ENCODE measurements around the gene MTMR2. TPM values are rescaled to one million over a fixed set of nuclear protein-coding genes. Genes with fewer than 3 reads are reported as not detected.

Gene MTMR2
- total and polyA plus RNA-seq, 4 donors, result 24.8 to 40.6 (median 32.3) TPM

GRCh38 chr11:95922536-95923438 lies 1.1 kb downstream of the MTMR2 start:
- H3K4me3 ChIP-seq (ENCODE audit: low read length in 2 of 2), result peak overlapping the region; percentile 92 to 94
- no peaks in the 10 kb centered on the region for H3K36me3 ChIP-seq (ENCODE audit: control insufficient read depth in 1 of 2, insufficient read depth in 2 of 2, low read length in 1 of 2)
- H3K27ac ChIP-seq (ENCODE audit: low read depth in 1 of 2, low read length in 2 of 2), result peak overlapping the region; percentile 94 to 99
- ATAC-seq (ENCODE audit: low FRiP score) (no peak), DNase-seq (no peak)
- peaks cover 4 to 5% of the 10 kb centered on the region in 2 donors for H3K4me1 ChIP-seq (ENCODE audit: control insufficient read depth in 1 of 2, insufficient read depth in 2 of 2, low read length in 2 of 2)
- H3K27me3 ChIP-seq (ENCODE audit: control insufficient read depth in 1 of 2, insufficient read depth in 2 of 2, low read length in 1 of 2), result no peaks in the 10 kb centered on the region
- intact Hi-C loops (cut with DNase I), result loop anchor here in 1 of 2 donors (5.0 kb wide), 1 partner anchor 125 kb away; no protein-coding TSS in a partner anchor
- 15 to 17% methylated on average over 9 of the region's 9 CpGs for WGBS, 2 donors
- H3K9me3 ChIP-seq (ENCODE audit: control insufficient read depth, low read length), result no peaks in the 10 kb centered on the region

DNA sequence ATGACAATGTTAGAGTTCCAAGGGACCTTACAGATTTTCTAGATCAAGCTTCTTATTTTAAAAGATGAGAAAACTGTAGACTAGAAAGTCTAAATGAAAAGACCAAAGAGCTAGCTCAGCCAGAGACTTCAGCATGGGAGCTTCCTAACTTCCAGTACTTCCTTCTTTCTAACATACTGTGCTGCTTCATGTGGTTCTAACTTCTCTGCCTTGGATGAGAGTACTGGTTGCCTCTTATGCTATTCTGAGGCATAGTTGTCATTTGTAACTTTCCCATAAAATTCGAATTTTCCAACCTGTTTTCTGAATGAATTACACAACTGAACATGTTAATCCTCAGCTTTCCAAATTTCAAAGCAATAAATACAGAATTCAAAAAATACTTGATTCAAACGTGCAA lies 1.8 kb downstream of the MTMR2 start:
- intact Hi-C loops (cut with DNase I), result loop anchor here in 1 of 2 donors (5.0 kb wide), 1 partner anchor 125 kb away; no protein-coding TSS in a partner anchor
- H3K4me1 ChIP-seq (ENCODE audit: control insufficient read depth in 1 of 2, insufficient read depth in 2 of 2, low read length in 2 of 2), result peaks cover 4 to 5% of the 10 kb centered on the region in 2 donors

GRCh38 chr11:95920460-95921105 lies 3.3 kb downstream of the MTMR2 start:
- H3K27ac ChIP-seq (ENCODE audit: low read depth in 1 of 2, low read length in 2 of 2), result no peak overlapping the region
- H3K4me3 ChIP-seq (ENCODE audit: low read length in 2 of 2), result no peak overlapping the region
- intact Hi-C loops (cut with DNase I), result loop anchor here in 1 of 2 donors (5.0 kb wide), 1 partner anchor 127 kb away; no protein-coding TSS in a partner anchor
- no peak for DNase-seq
- no peaks in the 10 kb centered on the region for H3K9me3 ChIP-seq (ENCODE audit: control insufficient read depth, low read length)
- no peak for ATAC-seq (ENCODE audit: low FRiP score)
- H3K36me3 ChIP-seq (ENCODE audit: control insufficient read depth in 1 of 2, insufficient read depth in 2 of 2, low read length in 1 of 2), result no peaks in the 10 kb centered on the region
- peaks cover 4 to 9% of the 10 kb centered on the region in 2 donors for H3K4me1 ChIP-seq (ENCODE audit: control insufficient read depth in 1 of 2, insufficient read depth in 2 of 2, low read length in 2 of 2)
- no peaks in the 10 kb centered on the region for H3K27me3 ChIP-seq (ENCODE audit: control insufficient read depth in 1 of 2, insufficient read depth in 2 of 2, low read length in 1 of 2)
- WGBS, 2 donors, result 93 to 95% methylated on average over 3 of the region's 3 CpGs

More for the DNA sequence above, 1.8 kb downstream of the MTMR2 start:
- no peaks in the 10 kb centered on the region for H3K36me3 ChIP-seq (ENCODE audit: control insufficient read depth in 1 of 2, insufficient read depth in 2 of 2, low read length in 1 of 2)
- H3K27me3 ChIP-seq (ENCODE audit: control insufficient read depth in 1 of 2, insufficient read depth in 2 of 2, low read length in 1 of 2), result no peaks in the 10 kb centered on the region
- no peak for ATAC-seq (ENCODE audit: low FRiP score)
- WGBS, 2 donors, result 26% methylated on average over 2 of the region's 2 CpGs
- peak overlapping the region in 1 of 2 donors; percentile 76 for H3K27ac ChIP-seq (ENCODE audit: low read depth in 1 of 2, low read length in 2 of 2)
- DNase-seq, result no peak
- peak overlapping the region in 1 of 2 donors; percentile 11 for H3K4me3 ChIP-seq (ENCODE audit: low read length in 2 of 2)
- H3K9me3 ChIP-seq (ENCODE audit: control insufficient read depth, low read length), result no peaks in the 10 kb centered on the region

DNA sequence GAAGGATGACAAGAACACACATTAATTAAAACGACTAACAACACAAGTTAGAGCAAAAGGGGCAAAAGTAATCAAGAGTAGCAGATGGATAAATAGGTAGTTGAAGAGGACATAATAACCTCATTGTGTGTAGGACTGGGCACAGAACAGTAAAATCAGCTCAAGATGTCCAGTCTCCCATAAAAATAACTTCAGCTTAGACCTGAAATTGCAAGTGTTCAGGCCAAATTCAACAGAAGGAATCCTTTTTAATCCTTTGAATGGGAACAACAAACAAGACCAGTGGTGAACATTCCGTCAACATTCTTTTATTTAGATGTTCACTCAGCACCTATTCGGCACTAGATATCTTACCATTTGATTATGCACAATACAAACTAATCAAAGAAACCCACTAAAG lies 4.4 kb downstream of the MTMR2 start:
- no peak for DNase-seq
- Histone ChIP-seq H3K27ac (ENCODE audit: low read depth in 1 of 2, low read length in 2 of 2) (no peak overlapping the region), H3K27me3 (ENCODE audit: control insufficient read depth in 1 of 2, insufficient read depth in 2 of 2, low read length in 1 of 2) (no peaks in the 10 kb centered on the region), H3K4me3 (ENCODE audit: low read length in 2 of 2) (no peak overlapping the region), H3K36me3 (ENCODE audit: control insufficient read depth in 1 of 2, insufficient read depth in 2 of 2, low read length in 1 of 2) (no peaks in the 10 kb centered on the region), H3K4me1 (ENCODE audit: control insufficient read depth in 1 of 2, insufficient read depth in 2 of 2, low read length in 2 of 2) (peaks cover 1 to 11% of the 10 kb centered on the region in 2 donors), H3K9me3 (ENCODE audit: control insufficient read depth, low read length) (no peaks in the 10 kb centered on the region)
- intact Hi-C loops (cut with DNase I), result no loop called here
- 33 to 42% methylated on average over 3 of the region's 3 CpGs for WGBS, 2 donors
- no peak for ATAC-seq (ENCODE audit: low FRiP score)

DNA sequence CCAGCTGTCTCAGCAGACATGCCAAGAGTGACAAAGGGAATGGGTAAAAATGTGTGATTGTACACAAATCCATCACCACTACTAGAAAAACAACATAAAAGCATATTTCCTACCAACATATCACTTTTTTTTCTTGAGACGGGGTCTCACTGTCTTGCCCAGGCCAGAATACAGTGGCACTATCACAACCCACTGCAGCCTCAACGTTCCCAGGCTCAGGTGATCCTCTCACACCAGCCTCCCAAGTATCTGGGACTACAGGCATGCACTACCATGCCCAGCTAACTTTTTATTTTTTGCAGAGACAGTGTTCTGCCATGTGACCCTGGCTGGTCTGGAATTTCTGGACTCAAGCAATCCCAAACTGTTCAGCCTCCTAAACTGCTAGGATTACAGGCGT lies 5.2 kb downstream of the MTMR2 start:
- Histone ChIP-seq H3K36me3 (ENCODE audit: control insufficient read depth in 1 of 2, insufficient read depth in 2 of 2, low read length in 1 of 2) (no peaks in the 10 kb centered on the region), H3K4me1 (ENCODE audit: control insufficient read depth in 1 of 2, insufficient read depth in 2 of 2, low read length in 2 of 2) (peaks cover 2 to 11% of the 10 kb centered on the region in 2 donors), H3K9me3 (ENCODE audit: control insufficient read depth, low read length) (no peaks in the 10 kb centered on the region), H3K27me3 (ENCODE audit: control insufficient read depth in 1 of 2, insufficient read depth in 2 of 2, low read length in 1 of 2) (no peaks in the 10 kb centered on the region), H3K4me3 (ENCODE audit: low read length in 2 of 2) (no peak overlapping the region), H3K27ac (ENCODE audit: low read depth in 1 of 2, low read length in 2 of 2) (peak overlapping the region in 1 of 2 donors; percentile 54)
- WGBS, 2 donors, result 67 to 83% methylated on average over 3 of the region's 3 CpGs
- ATAC-seq (ENCODE audit: low FRiP score), result no peak
- no peak for DNase-seq
- intact Hi-C loops (cut with DNase I), result no loop called here

DNA sequence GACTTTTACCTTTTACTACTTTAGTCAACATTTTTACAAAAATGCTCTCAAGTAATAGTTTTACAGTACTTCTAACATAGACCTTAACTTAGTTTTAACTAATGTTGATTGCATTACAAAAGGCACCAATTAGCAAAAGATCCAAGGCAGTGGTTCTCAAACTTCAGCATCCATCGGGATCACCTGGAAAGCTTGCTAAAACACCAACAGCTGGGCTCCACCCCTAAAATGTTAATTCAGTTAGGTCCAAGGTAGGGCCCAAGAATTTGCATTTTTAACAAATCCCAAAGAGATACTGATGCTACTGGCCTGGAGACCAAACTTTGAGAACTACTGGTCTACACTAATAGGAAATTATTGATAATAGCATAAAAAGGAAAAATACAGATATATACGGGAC lies 5.9 kb downstream of the MTMR2 start:
- intact Hi-C loops (cut with DNase I), result no loop called here
- ATAC-seq (ENCODE audit: low FRiP score) (no peak), DNase-seq (no peak)
- WGBS, 2 donors, result 61 to 77% methylated on average over 2 of the region's 2 CpGs
- Histone ChIP-seq H3K4me3 (ENCODE audit: low read length in 2 of 2) (no peak overlapping the region), H3K4me1 (ENCODE audit: control insufficient read depth in 1 of 2, insufficient read depth in 2 of 2, low read length in 2 of 2) (peaks cover 2 to 14% of the 10 kb centered on the region in 2 donors), H3K27ac (ENCODE audit: low read depth in 1 of 2, low read length in 2 of 2) (no peak overlapping the region), H3K36me3 (ENCODE audit: control insufficient read depth in 1 of 2, insufficient read depth in 2 of 2, low read length in 1 of 2) (no peaks in the 10 kb centered on the region), H3K27me3 (ENCODE audit: control insufficient read depth in 1 of 2, insufficient read depth in 2 of 2, low read length in 1 of 2) (no peaks in the 10 kb centered on the region), H3K9me3 (ENCODE audit: control insufficient read depth, low read length) (no peaks in the 10 kb centered on the region)

DNA sequence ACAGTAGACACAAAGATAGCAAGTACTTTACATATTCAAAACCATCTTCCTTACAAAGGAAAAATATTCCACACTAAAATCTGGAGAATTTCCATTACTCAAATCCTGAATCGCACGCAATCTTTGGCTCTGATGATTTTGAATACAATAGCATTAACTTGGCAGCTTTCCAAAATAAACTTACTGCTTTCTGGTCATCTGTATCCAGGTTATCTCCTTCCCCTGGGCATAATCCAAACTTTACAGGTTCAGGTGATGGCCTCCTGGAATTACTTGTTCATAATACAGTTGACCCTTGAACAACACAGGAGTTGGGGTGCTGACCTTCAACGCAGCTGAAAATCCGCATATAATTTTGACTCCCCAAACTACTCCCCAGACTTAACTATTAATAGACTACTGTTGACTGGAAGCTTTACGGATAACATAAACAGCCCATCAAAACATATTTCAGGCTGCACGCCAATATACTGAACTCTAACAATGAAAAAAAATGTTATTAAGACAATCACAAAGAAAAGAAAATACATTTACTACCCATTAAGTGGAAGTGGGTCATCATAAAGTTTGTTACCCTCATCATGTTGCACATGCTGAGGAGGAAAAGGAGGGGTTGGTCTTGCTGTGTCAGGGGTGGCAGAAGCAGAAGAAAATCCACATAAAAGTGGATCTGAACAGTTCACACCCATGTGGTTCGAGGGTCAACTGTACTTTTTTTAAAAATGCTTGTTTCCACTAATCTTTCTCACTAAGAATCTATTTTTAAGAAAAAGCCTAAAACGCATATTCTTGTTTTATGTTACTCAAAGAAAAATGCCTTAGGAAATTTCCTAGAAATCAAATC lies 6.5 kb downstream of the MTMR2 start:
- ATAC-seq (ENCODE audit: low FRiP score) (no peak), DNase-seq (no peak)
- Histone ChIP-seq H3K4me1 (ENCODE audit: control insufficient read depth in 1 of 2, insufficient read depth in 2 of 2, low read length in 2 of 2) (peaks cover 2 to 14% of the 10 kb centered on the region in 2 donors), H3K4me3 (ENCODE audit: low read length in 2 of 2) (no peak overlapping the region), H3K27ac (ENCODE audit: low read depth in 1 of 2, low read length in 2 of 2) (no peak overlapping the region), H3K27me3 (ENCODE audit: control insufficient read depth in 1 of 2, insufficient read depth in 2 of 2, low read length in 1 of 2) (no peaks in the 10 kb centered on the region), H3K9me3 (ENCODE audit: control insufficient read depth, low read length) (no peaks in the 10 kb centered on the region), H3K36me3 (ENCODE audit: control insufficient read depth in 1 of 2, insufficient read depth in 2 of 2, low read length in 1 of 2) (no peaks in the 10 kb centered on the region)
- intact Hi-C loops (cut with DNase I), result no loop called here
- WGBS, 2 donors, result 62 to 71% methylated on average over 8 of the region's 8 CpGs

- Histone ChIP-seq H3K36me3 (ENCODE audit: control insufficient read depth in 1 of 2, insufficient read depth in 2 of 2, low read length in 1 of 2) (no peaks in the 10 kb centered on the region), H3K27me3 (ENCODE audit: control insufficient read depth in 1 of 2, insufficient read depth in 2 of 2, low read length in 1 of 2) (no peaks in the 10 kb centered on the region), H3K4me3 (ENCODE audit: low read length in 2 of 2) (no peak overlapping the region), H3K9me3 (ENCODE audit: control insufficient read depth, low read length) (no peaks in the 10 kb centered on the region), H3K4me1 (ENCODE audit: control insufficient read depth in 1 of 2, insufficient read depth in 2 of 2, low read length in 2 of 2) (peaks cover 2 to 14% of the 10 kb centered on the region in 2 donors), H3K27ac (ENCODE audit: low read depth in 1 of 2, low read length in 2 of 2) (peak overlapping the region in 1 of 2 donors; percentile 17)
- WGBS, 2 donors, result 84 to 85% methylated on average over 2 of the region's 2 CpGs
- intact Hi-C loops (cut with DNase I), result no loop called here
- no peak for DNase-seq
- no peak for ATAC-seq (ENCODE audit: low FRiP score)
These were observed 7.9 kb downstream of the MTMR2 start for GRCh38 chr11:95916049-95916448.

Data from aorta (tissue), 5 donors.